ELF-1 (cell line): Measurements from ENCODE around the gene CREG2.

ENCODE experiments used
- DNase-seq: peaks from one replicate; pipeline ENCODE4 v3.0.0-alpha.2; 2016; ENCODE audit warnings: low read depth, low spot score

The CREG2 gene

GRCh38 chr2:101409699-101410098 is 22.4 kb upstream of the CREG2 start:
- no peak for DNase-seq

DNA sequence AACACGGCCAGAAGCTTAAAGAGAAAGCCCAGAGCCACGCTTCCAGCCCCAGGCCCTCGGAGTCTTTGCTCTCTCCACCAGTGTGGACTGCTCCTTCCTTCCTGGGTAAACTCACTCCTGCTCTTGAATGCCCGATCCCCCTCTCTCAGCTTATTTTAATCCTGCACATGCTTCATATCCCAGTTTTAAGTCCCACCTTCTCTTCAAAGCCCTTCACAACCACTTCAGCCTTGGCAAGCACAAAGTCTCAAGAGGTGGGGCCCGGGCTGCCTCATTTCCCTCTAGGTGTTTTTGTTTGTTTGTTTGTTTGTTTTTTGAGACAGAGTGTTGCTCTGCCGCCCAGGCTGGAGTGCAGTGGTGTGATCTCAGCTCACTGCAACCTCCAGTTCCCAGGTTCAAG is 21.6 kb upstream of the CREG2 start:
- DNase-seq, result no peak

DNA sequence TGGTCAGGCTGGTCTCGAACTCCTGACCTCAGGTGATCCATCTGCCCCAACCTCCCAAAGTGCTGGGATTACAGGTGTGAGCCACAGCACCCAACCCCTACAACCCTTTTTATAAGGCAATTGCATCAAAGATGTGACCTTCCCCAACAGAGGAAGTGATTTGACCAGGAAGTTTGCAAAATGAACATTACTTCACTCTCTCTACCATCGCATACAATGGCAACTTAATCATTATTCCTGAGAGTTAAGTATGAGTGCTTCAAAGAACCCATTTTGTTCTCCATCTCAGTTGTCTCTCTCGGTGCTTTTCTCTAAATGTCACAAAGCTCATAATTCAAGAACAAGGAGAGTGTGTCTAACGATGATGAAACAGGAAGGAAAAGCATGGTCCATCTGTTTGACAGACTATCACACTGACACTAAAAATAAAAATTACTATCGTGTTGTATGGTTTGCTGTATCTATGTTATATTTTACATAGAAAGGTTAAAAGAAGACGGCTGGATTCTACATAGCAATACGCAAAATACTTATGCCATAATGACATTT is 18.1 kb upstream of the CREG2 start:
- no peak for DNase-seq

DNA sequence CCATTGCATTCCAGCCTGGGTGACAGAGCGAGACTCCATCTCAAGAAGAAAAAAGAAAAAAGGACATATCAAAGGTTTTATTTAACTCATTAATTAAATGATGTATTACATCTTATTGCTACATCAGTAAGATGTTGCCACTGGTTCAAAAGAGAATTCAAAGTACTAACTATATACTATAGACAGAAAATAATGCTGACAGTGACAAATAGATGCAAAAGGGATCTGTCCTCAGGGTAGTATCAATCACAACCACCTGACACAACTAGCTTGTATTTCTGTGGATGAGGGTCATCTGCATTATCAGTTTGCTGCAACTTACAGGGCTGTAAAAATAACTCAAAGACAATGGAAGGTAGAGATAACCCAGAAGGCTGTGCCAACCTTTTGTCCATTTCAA is 16.4 kb upstream of the CREG2 start:
- DNase-seq, result no peak

- DNase-seq, result no peak
These were observed 15.3 kb upstream of the CREG2 start for GRCh38 chr2:101402630-101403029.

DNA sequence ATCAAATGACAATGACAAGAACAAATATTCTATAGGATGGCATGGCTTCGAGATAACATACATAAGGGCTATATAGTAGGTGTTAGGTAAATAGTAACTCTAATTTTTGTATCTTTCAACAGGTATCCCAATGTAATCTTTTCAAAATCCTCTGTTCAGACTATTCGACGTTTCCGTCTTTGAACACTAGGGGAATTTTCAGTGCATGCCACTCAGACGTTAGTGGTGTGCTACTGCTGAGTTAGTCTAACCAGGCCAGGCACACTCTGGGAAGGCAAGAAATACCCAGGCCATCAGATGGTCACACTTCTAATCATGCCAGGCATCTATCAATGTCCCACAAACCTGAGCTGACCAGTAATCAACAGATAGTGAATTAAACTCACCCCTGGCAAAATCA is 14.6 kb upstream of the CREG2 start:
- DNase-seq, result no peak

DNA sequence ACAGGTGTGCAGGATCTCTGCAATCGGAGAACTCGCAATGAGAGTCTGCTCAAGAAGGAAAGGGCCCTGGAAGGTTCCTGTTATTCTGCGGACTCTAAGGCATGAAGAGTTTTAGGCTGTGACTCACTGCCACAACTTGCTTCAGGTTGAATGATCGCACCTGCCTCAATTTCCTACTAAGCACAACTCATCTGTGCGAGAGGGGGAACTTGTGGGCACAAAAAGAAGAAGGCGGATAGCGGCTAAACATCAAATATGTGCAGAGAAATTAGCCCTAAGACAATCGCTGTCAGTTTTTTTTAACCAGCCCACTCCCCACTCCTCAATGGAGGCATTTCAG is 14.0 kb upstream of the CREG2 start:
- DNase-seq, result no peak

DNA sequence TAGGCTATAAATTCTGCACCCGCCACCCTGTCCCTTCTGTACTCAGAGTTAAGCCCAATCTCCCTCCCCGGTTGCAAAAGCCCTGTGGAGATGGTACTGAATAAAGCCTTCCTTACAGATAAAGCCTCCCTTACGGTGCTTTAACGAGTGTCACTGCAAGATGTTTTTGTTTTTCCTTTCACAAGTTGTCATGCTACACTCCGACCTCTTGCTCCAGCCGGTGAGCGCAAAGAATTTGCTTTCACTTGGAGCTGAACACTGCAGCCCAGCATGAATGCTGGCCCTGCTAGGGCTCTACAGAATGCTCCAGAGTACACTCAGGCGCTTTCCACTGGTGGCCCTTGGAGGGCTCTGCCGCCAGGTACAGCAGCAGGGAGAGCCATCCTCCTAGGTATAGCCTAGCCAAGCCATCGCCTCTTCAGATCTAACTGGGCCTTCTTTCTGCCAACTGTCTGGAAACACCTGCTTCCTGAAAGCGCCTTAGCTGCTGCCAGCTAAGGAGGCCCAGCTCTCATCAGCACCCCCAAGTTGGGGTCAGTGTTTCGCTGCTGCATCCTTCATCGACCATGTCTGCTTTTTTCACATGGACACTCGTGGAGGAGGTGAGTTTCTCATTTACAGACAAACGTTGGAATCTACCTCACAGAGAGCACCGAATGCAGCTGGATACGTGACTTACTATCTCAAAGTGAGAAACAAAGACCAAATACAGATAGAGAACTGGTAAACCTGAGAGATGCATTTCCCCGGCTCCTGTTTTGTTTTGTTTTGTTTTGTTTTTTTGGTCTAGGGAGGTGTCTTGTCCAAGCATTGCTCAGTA is 13.4 kb upstream of the CREG2 start:
- no peak for DNase-seq

DNA sequence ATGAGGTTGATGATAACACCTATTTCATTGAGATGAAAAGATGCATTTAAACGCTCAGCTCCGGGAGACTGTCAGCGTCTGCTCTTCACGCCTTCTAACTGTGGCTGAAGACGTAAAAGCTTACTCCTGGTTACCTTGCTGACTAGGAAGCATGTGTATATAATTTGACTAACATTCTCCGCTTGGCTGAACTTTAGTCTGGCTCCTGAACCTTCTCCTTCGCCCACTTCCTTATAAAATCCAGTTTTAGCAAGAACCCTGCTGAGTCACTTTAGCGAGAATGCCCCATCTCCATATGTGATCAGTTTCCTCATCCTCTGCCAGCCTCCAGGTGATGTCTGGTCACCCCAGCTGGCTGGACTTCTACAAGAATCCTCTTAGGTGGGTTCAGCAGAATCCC is 12.7 kb upstream of the CREG2 start:
- no peak for DNase-seq

DNA sequence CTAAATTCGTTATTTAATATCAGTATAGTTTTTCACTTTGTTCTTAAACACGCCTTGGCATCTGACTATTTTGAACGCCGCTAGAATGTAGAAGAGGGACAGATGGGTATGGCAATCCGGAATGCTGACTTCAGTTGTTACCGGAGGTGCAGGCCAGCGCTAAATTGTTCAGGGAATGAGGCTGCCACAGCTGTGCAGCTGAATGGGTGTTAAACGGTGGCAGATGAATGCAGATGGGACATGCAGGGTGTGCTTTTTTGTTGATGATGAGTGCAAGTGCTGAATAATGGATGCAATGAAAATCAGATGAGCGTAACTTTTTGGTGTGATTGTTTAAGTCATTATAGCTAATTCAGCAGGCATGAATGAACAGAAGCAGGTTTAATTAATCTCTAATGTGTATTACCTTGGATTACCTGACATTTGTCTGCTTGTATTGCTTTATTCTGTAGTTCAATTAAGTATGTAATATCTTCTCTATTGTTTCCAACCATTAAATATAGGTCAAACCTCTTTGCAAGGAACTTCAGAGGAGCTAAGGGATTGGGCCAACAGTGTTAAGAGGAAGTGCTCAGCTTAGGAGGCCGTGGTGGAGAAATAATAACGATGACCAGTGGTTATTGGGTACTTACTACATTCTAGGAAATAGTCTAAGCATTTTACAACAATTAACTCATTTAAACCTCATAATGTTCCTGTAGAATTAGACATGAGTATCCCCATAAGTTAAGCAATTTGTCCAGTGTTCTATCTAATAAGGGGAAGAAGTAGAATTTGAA is 11.9 kb upstream of the CREG2 start:
- no peak for DNase-seq

GRCh38 chr2:101398116-101398821 is 11.0 kb upstream of the CREG2 start:
- no peak for DNase-seq

GRCh38 chr2:101396316-101396717 is 9.0 kb upstream of the CREG2 start:
- no peak for DNase-seq

- DNase-seq, result no peak
These were observed 8.4 kb upstream of the CREG2 start for GRCh38 chr2:101395545-101396315.

DNA sequence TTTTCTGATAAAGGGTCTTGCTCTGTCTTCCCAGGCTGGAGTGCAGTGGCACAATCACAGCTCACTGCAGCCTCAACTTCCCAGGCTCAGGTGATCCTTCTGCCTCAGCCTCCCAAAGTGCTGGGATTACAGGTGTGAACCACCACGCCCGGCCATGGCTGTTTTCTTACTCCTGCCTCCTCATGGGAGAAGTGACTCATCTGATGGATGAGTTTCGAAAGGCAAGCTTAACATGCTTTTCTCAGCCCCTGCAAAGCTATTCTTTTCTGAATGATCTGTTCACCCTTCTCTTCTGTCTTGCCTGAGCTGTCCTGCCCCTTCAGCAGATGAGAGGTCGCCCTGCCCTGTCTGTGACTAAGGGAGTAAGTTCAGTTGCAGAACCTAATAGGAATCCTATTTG is 929 bp upstream of the CREG2 start:
- no peak for DNase-seq

DNA sequence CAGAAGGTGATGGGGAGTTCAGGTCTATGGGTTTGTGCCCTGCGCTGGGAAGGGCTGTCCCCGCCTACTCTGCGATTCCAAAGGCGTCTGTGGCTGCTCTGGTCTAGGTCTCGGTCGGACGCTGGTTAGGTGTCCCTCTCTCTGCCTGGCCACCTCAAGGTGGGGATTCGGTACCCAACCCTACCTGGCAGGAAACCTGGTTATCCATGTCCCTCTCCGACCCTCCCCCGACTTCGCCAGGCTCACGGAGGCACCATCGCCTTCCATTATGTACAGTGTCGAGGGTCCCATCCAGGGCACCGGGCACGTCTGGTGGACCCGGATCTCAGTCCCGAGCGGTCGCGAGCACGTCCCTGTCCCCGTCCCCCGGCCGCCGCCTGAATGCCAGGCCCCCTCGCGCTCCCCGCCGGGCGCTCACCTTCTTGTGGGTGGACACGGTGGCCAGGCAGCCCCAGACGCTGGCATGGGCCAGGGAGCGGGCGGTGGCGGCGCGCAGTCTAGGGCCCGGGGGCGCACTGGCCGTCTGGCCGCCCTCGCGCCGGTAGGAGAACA is 628 bp downstream of the CREG2 start:
- no peak for DNase-seq

DNA sequence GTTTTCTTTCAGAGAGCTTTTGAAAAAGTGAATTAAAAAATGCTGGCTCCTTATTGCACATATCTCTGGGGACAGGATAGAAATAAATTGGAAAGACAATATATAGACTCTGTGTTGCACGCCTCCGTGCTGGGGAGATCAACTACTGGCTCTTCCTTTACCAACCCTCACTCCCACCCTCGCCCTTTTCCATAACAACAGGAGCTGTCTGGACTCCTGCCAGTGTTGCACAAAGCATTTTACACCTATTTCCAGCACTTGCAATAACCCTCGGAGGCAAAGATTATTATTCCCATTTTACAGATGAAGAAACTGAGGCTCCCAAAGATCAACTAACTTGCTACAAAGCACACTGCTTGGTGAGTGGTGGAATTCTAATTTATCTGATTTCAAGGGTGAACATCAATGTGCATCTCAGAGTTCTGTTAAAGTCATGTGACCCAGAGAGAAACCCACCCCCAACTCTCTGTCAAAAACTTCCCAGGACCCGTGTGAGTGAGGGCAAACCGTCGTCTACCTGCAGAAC is 4.2 kb downstream of the CREG2 start:
- DNase-seq, result no peak

- DNase-seq, result no peak
These were observed 4.9 kb downstream of the CREG2 start for GRCh38 chr2:101382442-101382841.

DNA sequence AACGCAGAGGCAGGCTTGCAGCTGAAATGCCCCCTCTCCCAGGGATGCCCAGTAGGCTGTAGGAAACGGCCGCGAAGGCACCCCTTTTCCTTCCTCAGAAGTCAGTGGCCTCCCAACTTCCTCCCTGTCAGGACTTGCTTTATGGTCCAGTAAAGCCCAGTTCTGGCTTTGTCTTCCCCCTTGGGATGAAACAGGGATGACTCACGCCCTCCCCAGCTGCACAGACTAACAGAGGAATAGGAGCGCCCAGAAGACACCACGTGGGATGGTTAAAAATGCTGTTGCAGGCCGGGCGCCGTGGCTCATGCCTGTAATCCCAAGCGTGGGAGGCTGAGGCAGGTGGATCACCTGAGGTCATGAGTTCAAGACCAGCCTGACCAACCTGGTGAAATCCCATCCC is 6.9 kb downstream of the CREG2 start:
- DNase-seq, result no peak

GRCh38 chr2:101379091-101379490 is 8.2 kb downstream of the CREG2 start:
- DNase-seq, result no peak

- no peak for DNase-seq
These were observed 11.7 kb downstream of the CREG2 start for GRCh38 chr2:101375653-101376052.
